HG02852 (cell line): ENCODE results near the gene SECTM1.

Source experiments
- ATAC-seq: cut with Tn5 transposase; IDR thresholded peaks from one replicate; pipeline ENCODE4 v1.9.1; 2021; ENCODE audit warnings: mild to moderate bottlenecking, moderate library complexity; ENCODE audit not compliant: unreplicated experiment

SECTM1 gene

DNA sequence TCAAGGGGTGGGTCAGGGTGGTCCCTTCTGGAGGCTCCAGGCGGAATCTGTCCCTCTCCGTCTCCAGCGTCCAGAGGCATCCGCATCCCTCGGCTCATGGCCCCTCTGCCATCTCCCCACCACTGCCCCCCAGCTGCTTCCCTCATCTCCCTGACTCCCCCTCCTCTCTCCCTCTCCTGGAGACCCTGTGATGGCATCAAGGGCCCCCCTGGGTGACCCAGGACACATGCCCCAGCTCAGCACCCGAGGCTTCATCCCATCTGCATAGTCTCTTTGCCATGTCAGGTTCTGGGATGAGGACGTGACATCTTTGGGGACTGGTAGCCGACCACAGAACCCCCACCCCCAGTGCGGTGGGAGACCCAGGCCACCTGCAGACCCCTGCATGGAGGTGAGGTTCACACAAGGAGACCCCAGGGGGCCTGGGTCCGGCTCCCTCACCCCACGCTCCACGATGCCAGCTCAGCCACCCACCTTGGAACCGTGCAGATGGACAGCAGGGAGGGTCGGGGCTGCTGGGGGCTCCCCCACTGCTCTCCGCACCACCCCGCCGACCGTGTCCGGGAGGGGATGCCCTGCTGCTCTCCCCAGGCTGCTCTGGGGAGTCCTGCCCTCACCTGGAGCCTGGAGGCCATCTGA lies 3.8 kb downstream of the SECTM1 start:
- ATAC-seq, result no peak

DNA sequence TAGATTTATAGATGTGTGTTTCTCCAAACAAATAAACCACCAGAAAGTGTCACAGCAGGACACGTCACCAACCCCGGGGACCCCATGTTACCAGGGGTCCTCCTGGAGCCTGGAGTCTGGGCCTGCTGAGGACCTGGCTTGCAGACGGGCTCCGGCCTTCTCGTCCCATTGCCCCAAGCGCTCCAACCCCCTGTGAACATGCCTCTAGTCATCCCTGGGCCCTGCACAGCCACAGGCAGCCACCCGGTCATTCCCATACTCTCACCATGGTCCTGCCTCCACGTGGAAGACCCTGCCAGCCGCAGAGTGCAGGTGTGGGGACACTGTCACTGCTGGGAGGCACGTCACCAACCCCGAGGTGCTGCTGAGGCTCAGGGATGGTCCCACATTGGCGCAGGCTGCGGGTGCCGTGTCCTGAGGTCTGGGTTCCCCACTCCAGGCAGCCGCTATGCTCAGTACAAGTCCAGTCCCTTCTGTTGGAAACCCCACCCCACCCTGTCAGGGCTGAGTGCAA lies 4.5 kb downstream of the SECTM1 start:
- no peak for ATAC-seq

DNA sequence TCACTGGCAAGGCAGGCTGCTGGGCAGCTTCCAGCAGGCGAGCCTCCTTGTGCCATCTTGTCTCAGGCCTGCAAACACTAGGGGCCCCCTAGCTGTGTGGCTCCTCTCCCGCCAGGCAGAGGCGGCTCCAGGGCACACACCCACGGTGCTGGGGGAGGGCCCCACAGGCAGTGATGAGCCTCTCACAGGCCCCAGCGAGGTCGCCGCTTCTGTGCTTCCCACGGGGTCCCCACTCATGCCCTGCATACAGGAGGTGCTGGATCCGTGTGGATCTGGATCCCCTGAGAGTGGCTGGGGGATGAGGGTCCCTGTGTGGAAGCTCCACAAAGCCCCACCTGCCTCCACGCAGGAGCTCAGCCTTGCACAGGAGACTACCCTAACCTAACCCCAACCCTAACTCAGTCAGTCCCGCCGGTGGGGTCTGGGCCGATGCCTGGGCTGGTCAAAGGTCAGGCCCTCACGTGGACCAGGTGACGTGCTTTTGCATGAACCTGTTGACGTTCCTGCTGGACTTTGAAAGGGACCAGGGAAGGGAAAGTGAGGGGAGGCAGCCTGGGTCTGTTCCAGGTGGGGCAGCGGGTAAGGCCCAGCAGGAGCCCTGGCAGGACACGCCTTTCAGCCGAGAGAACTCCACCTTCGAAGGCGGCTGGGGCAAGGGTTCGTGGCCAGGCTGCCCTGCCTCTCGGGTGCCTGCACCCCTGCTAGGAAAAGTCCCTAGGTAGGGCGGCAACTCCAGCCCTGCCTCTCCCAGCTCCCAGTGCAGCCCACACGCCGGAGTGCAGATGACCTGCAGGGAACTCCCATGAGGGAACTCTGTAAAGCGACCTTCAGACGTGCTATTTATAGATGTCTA lies 5.2 kb downstream of the SECTM1 start:
- no peak for ATAC-seq

DNA sequence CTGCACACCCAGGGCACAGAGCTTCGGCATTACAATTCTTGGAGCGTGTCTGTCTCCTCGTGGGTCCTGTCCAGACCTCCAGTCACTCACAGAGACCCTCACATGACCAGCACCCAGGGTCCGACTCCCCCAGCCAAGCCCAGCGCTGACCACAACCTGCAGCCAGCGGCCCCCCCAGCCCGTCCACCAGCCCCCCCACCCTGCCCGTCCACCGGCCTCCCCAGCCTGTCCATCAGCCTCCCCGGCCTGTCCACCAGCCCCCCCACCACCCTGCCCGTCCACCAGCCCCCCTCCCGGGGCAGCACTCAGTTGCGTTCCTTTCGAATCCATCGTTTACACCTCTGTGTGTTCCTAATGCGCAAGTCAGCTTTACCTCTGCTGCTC lies 5.8 kb downstream of the SECTM1 start:
- no peak for ATAC-seq

DNA sequence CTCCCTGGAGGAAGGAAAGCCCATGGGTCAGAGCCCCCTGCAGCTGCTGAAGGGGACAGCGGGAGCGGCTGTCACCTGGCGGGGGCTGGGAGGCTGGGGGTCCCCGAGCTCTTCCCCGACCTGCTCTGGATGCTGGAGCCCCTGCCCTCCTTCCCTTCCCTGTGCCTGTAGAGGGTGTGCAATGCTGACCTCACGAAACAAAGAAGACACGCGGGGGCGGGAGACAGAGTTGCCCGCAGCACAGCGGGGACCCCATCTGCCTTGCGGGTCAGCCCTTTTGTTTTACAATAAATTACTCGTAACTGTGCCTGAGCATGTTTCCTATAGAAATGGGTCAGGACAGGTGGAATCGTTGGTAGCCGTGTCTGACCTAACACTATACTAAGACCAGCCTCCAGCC lies 6.3 kb downstream of the SECTM1 start:
- ATAC-seq, result no peak

DNA sequence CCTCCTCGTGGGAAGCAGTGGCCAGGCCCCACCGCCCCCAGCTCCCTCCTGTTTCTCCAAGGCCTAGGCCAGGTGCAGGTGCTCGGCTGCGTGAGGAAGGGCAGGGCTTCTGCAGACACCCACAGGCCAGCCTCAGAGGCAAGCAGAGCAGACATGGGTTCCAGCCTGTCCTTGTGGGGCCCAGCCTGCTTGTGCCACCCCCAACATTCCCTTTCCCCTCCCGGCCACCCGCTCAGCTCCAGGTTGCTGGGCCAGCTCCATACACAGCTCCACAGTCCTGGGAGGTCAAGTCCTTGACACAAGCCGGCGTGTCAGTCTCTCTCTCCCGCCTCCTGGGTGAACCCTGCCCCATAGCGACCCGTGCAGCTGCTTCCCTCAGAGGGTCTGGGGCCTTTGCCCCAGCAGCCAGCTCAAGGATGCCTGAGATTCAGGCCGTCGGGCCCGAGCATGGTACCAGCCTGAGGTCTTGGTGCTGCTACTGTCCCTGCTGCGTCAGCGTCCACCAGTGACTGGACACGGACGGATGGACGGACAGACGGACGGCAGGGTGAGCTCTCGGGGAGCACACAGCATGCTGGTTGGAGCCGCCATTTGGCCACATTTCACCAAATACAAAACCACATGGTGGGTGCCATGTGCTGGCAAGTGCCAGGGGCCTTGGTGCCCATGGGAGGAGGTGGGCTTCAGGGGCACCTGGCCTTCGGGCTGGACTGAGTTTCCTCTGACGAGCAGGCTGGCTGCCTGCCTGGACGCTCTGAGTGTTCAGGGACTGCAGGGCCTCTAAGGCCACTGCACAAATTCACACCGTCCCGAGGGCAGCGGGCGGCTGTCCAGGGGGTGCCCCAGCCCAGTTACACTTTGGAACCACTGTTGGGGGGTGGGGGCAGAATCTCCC lies 8.0 kb downstream of the SECTM1 start:
- ATAC-seq, result no peak

DNA sequence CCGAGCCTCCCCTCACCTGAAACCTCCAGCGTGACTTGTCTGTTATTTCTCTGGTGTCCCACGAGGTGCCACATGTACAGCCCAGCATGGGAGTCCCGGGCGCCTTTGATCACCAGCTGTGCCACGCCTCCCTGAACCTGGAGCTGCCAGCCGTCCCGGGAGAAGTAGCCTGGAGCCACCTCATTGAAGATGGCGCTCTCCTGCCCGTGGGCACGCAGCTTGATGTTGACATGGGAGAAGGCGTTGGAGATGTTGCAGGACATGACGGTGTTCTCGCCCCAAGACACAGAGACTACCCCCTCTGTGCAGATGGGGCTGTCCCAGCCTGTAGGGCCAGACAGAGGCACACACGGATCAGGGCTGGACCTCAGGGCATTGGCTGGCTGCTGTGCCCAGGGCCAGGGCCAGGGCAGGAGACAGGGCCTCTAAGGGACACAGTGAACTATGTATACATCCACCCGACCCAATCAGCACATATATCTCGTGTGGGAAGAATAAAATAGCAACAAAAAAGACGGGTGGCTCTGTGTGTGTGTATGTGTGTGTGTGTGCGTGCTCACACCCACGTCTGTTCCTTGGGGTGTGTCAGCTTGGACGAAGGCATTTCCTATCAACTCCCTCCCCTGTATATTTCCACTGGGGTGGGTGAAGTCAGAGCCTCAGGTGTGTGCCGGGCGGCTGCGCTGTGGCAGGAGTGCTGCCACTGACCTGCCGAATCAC lies 8.8 kb downstream of the SECTM1 start:
- no peak for ATAC-seq

DNA sequence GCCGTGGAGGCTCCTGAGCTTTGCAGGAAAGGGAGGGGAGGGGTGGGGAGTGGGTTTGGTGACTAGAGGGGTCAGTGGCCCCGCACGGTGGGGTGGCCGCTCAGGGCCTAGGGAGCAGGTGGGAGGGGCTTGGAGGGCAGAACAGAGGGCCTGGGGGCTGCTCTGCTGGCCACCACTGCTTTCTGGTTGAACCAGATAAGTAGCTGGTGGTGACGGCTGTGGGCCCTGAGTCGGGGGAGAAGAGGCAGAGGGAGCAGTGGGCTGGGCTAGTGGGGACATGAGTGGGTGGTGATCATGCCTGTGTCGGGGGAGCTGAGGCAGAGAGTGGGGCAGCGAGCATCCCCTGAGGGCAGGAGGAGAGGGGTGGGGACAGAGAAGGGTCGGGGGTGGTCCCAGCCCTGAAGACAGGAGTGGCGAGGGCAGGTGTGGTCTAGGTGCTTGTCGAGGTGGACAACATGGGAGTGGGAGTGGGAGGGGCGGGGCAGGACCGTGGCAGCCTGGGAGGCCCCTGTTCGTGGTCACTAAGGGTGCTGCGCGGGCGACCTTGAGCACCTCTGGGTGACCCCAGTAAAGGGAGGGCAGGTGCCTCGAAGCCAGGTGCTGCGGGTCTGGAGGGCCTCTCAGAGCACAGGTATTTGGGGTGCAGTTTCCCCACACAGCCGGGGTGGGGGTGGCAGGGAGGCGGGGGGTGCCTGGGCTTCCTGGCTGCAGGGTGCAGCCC lies 9.9 kb downstream of the SECTM1 start:
- no peak for ATAC-seq

DNA sequence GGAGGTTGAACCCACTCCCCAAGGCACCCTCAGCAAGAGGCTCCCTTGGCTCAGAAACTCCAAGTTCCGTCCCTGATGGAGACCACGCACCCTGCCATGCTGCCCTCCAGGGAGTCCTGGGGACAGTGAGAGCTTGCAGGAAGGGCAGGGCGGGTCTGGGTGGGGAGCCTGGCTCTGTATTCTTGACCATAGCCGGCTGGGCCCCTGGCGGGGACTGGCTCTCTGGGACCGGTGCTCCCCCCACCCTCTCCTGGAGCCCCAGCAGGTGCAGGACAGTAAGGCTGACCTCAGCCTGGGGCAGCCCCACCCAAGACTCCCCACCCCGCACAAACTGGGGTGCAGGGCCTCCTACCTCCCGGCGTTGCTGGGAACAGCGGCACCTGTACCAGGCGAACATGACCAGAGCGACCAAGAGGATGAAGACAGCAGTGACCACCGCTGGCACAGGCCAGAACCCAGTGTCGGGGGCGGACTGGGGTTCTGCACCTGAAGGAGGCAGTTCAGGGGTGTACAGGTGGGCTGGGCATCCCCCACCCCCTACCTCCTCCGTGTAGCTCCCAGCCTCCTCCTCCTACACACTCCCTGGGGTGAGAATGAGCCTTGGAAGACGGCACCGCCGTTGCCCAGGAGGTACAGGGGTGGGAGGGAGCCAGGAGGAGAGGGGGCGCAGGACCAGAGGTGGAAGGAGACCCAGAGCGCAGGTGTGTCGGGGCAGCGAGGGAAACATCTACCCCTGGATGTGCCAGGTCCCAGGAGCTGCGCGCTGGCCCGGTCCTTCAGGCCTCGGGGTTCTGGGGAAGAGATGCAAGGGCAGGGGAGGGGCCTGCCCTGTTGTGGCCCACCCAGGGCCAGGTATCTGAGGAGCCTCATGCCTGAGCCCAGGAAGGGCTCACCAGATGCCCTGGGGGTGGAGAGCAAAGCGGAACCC lies 10.8 kb downstream of the SECTM1 start:
- no peak for ATAC-seq

DNA sequence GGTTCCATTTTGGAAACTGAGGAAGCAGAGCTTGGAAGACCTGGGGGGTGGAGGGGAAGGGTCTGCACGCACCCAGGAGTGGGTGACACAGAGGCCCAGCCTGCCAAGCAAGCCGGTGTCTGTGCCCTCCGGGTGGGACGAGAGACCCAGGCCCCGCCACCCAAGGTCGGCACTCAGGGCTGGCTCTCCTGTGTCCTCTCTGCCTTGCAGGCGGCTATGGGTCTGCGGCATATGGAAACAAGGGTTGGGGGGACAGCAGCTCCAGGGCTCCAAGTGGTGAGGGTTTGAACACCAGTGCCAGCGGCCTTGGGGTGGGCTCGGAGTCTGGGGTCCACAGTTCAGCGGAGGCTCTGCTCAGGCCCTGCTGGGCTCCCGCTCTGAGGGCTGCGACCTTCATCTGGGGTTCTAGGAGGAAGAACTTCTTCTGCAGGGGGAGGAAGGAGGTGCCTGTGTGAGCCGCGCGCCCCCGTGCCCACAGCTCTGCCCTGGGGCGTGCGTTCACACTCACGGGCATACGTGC lies 11.6 kb downstream of the SECTM1 start:
- ATAC-seq, result no peak

DNA sequence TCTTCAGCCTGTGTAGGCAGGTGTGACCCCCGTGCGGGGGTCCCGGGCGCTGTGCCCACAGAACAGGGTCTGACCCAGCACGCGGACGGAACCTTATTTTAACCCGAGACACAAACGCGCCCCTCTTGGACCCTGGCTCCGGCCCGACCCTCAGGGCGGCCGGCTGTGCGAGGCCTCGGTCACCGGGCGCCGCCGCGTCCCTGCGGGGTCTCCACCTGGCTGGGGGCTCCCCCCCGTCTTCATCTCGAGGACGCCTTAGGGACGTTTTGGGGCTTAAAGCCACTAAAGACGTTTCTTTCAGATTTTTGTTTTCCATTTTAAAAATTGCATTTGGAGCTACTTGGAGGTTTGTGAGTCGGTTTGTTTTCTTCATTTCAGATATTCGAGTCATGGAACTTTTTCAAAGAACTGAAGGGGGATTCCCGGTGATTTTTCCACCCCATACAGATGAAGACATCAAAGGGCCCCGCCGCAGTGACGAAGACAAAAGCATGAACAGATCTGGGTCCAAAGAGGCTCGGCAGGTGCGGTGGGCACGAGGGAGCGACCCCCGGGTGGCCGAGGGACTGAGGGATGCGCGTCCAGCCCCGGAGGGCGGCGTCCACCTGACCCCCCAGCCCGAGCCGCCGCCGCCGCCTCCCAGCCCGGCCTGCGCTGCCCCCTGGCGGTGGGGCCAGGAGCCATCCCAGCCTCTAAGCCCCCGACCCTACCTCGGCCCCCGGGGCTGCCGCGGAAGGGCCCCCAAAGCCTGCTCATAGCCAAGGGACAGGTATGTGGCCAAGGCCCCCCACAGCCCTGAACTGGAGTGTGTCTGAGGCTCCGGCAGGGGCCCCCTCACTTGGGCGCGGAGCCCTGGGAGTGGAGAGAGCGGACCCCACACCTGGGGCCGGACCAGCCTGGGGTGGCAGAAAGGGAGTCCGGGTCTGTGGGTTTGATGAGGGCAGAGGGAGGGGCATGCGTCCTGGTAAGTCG lies 12.3 kb downstream of the SECTM1 start:
- no peak for ATAC-seq

DNA sequence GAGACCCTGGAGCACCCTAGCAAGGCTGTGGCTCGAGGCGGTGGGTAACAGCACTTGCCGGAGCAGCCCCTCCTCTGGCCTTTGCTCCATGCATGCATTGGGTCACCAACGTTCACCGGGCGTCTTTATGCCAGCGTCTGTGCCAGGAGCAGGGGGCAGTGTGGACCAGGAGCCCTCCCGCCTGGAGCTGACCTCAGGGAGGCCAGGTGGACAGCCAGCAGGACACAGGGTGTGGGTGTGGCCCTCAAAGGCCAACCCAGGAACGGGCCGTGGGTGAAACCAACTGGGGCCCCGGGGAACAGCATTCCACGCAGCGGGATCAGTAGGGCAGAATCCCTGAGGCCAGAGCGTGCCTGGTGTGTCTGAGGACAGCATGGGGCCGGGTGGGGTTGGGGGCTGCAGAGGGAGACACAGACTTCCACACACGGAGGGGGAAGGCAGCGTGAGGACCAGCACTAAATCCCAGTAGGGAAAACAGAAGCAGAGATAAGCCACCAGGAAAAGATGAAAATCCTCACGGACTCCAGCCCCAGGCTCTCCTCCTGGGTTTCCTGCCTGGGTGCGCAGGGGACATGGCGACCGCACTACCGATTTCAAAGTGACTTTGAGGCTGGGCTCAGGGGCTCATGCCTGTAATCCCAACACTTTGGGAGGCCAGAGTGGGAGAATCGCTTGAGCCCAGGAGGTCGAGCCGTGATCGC lies 13.3 kb downstream of the SECTM1 start:
- ATAC-seq, result no peak

DNA sequence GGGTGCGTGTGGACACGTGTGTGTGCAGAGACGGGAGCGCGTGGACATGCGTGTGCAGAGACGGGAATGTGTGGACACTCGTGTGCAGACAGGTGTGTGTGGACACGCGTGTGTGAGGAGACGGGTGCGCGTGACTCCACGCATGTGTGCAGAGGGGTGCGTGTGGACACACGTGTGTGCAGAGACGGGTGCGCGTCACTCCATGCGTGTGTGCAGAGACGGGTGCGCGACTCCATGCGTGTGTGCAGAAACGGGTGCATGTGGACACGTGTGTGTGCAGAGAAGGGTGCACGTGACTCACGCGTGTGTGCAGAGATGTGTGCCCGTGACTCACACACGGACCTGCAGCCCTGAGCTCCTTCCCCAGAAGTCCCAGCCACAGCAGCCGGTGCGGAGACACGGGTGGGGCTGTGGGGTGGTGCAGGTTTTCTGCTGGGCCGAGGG lies 13.9 kb downstream of the SECTM1 start:
- no peak for ATAC-seq

DNA sequence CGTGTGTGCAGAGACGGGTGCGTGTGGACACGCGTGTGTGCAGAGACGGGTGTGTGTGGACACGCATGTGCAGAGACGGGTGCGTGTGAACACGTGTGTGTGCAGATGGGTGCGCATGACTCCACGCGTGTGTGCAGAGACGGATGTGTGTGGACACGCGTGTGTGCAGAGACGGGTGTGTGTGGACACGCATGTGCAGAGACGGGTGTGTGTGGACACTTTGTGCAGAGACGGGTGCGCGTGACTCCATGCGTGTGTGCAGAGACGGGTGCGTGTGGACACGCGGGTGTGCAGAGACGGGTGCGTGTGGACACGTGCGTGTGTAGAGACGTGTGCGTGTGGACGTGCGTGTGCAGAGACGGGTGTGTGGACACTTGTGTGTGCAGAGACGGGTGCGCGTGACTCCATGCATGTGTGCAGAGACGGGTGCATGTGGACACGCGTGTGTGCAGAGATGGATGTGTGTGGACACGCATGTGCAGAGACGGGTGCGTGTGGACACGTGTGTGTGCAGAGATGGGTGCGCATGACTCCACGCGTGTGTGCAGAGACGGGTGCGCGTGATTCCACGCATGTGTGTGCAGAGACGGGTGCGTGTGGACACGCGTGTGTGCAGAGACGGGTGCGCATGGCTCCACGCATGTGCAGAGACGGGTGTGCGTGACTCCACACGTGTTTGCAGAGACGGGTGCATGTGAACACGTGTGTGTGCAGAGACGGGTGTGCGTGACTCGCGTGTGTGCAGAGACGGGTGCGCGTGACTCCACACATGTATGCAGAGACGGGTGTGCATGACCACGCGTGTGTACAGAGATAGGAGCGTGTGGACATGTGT lies 14.6 kb downstream of the SECTM1 start:
- ATAC-seq, result no peak

DNA sequence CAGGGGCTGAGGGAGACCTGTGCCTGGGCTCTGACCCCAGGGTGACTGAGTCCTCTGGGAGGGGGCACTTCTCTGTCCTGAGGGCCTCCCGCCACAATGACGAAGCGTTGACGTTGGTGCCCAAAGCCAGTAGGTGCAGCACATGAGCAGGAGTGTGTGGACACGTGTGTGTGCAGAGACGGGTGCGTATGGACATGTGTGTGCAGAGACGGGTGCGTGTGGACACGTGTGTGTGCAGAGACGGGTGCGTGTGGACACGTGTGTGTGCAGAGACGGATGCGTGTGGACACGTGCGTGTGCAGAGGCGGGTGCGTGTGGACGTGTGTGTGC lies 15.4 kb downstream of the SECTM1 start:
- ATAC-seq, result no peak
